Measurements from ENCODE around the gene AVPI1.
"Not testable (repeated sequence)": the region's sequence is repeated elsewhere in the genome, so short reads cannot be mapped to it uniquely, and the experiment has no call there.

Gene AVPI1

GRCh38 chr10:97659589-97659988, 27.5 kb downstream of the AVPI1 start:
- DNase-seq (ENCODE audit: low spot score in 2 of 2) (no peak), ATAC-seq (replicated peaks; ENCODE audit: extremely low read depth, poor library complexity, severe bottlenecking) (no peak)
- H3K4me3 Mint-ChIP-seq: no peak overlapping the region
- no peak overlapping the region for H3K27ac Mint-ChIP-seq (ENCODE audit: low read depth)
- H3K27me3 Mint-ChIP-seq: no peaks in the 10 kb centered on the region
- no peaks in the 10 kb centered on the region for H3K4me1 Mint-ChIP-seq
- peaks cover 53% of the 10 kb centered on the region for H3K36me3 Mint-ChIP-seq (ENCODE audit: insufficient read depth)
- no peaks in the 10 kb centered on the region for H3K9me3 Mint-ChIP-seq

DNA sequence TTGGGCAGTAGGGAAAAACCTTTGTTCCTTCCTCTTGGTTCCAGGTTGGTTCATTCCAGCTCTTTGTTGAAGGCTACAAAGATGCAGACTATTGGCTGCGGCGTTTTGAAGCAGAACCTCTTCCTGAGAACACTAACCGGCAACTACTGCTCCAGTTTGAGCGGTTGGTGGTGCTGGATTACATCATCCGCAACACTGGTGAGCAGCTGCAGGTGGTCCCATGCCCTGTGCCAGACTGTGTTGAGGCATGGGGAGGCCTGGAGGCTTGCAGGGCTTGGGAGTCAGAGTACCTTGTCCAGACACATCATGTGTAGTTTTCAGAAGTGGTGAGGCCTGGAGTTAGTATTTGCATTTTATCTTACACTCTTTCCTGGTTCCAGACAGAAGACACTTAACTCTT, 30.3 kb downstream of the AVPI1 start:
- no peak overlapping the region for H3K27ac Mint-ChIP-seq (ENCODE audit: low read depth)
- peaks cover 56% of the 10 kb centered on the region for H3K36me3 Mint-ChIP-seq (ENCODE audit: insufficient read depth)
- ATAC-seq (replicated peaks; ENCODE audit: extremely low read depth, poor library complexity, severe bottlenecking): no peak

GRCh38 chr10:97651773-97652172, 35.3 kb downstream of the AVPI1 start:
- Mint-ChIP-seq H3K9me3 (no peaks in the 10 kb centered on the region), H3K27me3 (no peaks in the 10 kb centered on the region), H3K4me3 (no peak overlapping the region), H3K36me3 (ENCODE audit: insufficient read depth) (peaks cover 34% of the 10 kb centered on the region), H3K27ac (ENCODE audit: low read depth) (no peak overlapping the region), H3K4me1 (peaks cover 24% of the 10 kb centered on the region)
- DNase-seq (ENCODE audit: low spot score in 2 of 2) (no peak), ATAC-seq (replicated peaks; ENCODE audit: extremely low read depth, poor library complexity, severe bottlenecking) (no peak)

More for the DNA sequence above, 30.3 kb downstream of the AVPI1 start:
- H3K27me3 Mint-ChIP-seq: no peaks in the 10 kb centered on the region
- H3K9me3 Mint-ChIP-seq: no peaks in the 10 kb centered on the region
- DNase-seq (ENCODE audit: low spot score in 2 of 2): no peak
- no peak overlapping the region for H3K4me3 Mint-ChIP-seq
- peaks cover 8% of the 10 kb centered on the region for H3K4me1 Mint-ChIP-seq

- H3K4me3 Mint-ChIP-seq: no peak overlapping the region
- DNase-seq (ENCODE audit: low spot score in 2 of 2): no peak
- H3K36me3 Mint-ChIP-seq (ENCODE audit: insufficient read depth): peaks cover 28% of the 10 kb centered on the region
Measured at GRCh38 chr10:97650726-97651125, 36.3 kb downstream of the AVPI1 start.

DNA sequence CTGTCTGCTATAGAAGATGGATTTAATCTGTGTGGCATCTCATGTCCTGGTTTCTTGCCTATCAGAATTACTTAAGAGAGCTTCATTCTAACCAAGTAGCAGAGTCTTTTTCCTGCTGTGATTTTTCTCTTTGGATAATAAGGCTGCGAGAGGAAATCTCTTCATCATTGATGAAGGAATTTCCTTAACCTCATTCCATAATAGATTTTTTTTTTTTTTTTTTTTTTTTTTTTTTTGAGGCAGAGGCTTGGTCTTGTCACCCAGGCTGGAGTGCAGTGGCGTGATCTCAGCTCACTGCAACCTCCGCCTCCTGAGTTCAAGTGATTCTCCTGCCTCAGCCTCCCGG, 37.7 kb downstream of the AVPI1 start:
- ATAC-seq (replicated peaks; ENCODE audit: extremely low read depth, poor library complexity, severe bottlenecking): peak; percentile 21
- Mint-ChIP-seq H3K27ac (ENCODE audit: low read depth) (peak overlapping the region; percentile 84), H3K36me3 (ENCODE audit: insufficient read depth) (peaks cover 26% of the 10 kb centered on the region), H3K4me1 (peaks cover 24% of the 10 kb centered on the region), H3K4me3 (peak overlapping the region; percentile 62)
- not testable (repeated sequence) for DNase-seq (ENCODE audit: low spot score in 2 of 2); H3K9me3 Mint-ChIP-seq; H3K27me3 Mint-ChIP-seq

More at GRCh38 chr10:97650726-97651125, 36.3 kb downstream of the AVPI1 start:
- H3K9me3 Mint-ChIP-seq: no peaks in the 10 kb centered on the region
- no peaks in the 10 kb centered on the region for H3K27me3 Mint-ChIP-seq
- H3K27ac Mint-ChIP-seq (ENCODE audit: low read depth): no peak overlapping the region
- H3K4me1 Mint-ChIP-seq: peaks cover 24% of the 10 kb centered on the region
- no peak for ATAC-seq (replicated peaks; ENCODE audit: extremely low read depth, poor library complexity, severe bottlenecking)

DNA sequence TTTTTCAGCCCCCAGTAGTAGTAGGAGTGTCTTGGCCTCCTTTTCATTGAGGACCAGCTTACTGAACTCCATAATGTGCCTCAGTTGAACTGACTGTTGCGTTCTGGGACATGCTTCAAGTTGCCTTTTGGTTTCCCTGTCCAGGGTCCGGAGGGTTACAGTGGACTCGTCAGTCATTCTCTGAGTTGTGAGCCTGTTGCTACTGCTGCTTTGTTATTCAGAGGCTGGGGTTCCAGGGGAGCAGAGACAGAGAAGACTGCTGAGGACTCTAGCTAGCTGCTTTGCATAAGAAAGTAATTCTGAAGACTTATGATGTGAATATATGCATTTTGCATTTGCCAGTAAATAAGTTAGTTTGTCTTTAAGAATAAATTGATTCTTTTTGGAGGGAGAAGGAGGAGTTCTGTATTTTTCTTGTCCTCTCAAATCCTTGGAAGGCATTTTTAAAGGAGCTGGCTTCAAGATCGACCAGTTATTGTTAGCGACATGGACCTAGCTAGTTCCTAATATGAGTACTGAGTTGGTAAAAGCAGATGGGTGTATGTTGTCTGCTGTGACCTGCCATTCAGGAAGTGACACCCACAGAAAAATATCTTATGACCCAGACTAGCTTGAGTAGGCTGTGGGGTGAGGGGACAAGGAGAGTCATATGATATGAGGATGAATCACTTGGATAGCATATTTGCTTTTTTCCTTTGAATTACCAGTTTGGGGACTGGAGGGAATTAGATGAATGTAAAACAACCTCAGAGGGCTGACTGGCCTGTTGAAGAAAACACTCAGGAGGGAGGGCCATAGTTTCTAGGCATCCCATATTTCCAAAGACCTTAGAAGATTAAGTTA, 38.3 kb downstream of the AVPI1 start:
- peaks cover 24% of the 10 kb centered on the region for H3K4me1 Mint-ChIP-seq
- DNase-seq (ENCODE audit: low spot score in 2 of 2): peak in 1 of 2 donors; percentile 42
- peak overlapping the region; percentile 84 for H3K27ac Mint-ChIP-seq (ENCODE audit: low read depth)
- H3K27me3 Mint-ChIP-seq: no peaks in the 10 kb centered on the region
- H3K4me3 Mint-ChIP-seq: peak overlapping the region; percentile 62
- H3K36me3 Mint-ChIP-seq (ENCODE audit: insufficient read depth): peaks cover 22% of the 10 kb centered on the region
- ATAC-seq (replicated peaks; ENCODE audit: extremely low read depth, poor library complexity, severe bottlenecking): peak; percentile 100
- H3K9me3 Mint-ChIP-seq: no peaks in the 10 kb centered on the region

GRCh38 chr10:97647556-97647955, 39.5 kb downstream of the AVPI1 start:
- H3K27me3 Mint-ChIP-seq: no peaks in the 10 kb centered on the region
- H3K4me1 Mint-ChIP-seq: peaks cover 26% of the 10 kb centered on the region
- H3K4me3 Mint-ChIP-seq: no peak overlapping the region
- no peak for ATAC-seq (replicated peaks; ENCODE audit: extremely low read depth, poor library complexity, severe bottlenecking)
- peaks cover 12% of the 10 kb centered on the region for H3K36me3 Mint-ChIP-seq (ENCODE audit: insufficient read depth)
- no peak for DNase-seq (ENCODE audit: low spot score in 2 of 2)
- peak overlapping the region; percentile 84 for H3K27ac Mint-ChIP-seq (ENCODE audit: low read depth)
- H3K9me3 Mint-ChIP-seq: no peaks in the 10 kb centered on the region

GRCh38 chr10:97644936-97645335, 42.1 kb downstream of the AVPI1 start:
- DNase-seq (ENCODE audit: low spot score in 2 of 2) (no peak), ATAC-seq (replicated peaks; ENCODE audit: extremely low read depth, poor library complexity, severe bottlenecking) (no peak)
- Mint-ChIP-seq H3K27ac (ENCODE audit: low read depth) (no peak overlapping the region), H3K27me3 (no peaks in the 10 kb centered on the region), H3K4me3 (no peak overlapping the region), H3K9me3 (no peaks in the 10 kb centered on the region), H3K36me3 (ENCODE audit: insufficient read depth) (peaks cover 11% of the 10 kb centered on the region), H3K4me1 (peaks cover 39% of the 10 kb centered on the region)

GRCh38 chr10:97643441-97643985, 43.5 kb downstream of the AVPI1 start:
- ATAC-seq (replicated peaks; ENCODE audit: extremely low read depth, poor library complexity, severe bottlenecking) (no peak), DNase-seq (ENCODE audit: low spot score in 2 of 2) (no peak)
- no peaks in the 10 kb centered on the region for H3K9me3 Mint-ChIP-seq
- peaks cover 32% of the 10 kb centered on the region for H3K4me1 Mint-ChIP-seq
- peaks cover 11% of the 10 kb centered on the region for H3K36me3 Mint-ChIP-seq (ENCODE audit: insufficient read depth)
- no peaks in the 10 kb centered on the region for H3K27me3 Mint-ChIP-seq
- H3K27ac Mint-ChIP-seq (ENCODE audit: low read depth): no peak overlapping the region
- H3K4me3 Mint-ChIP-seq: peak overlapping the region; percentile 74

- not testable (repeated sequence) for DNase-seq (ENCODE audit: low spot score in 2 of 2); H3K27me3 Mint-ChIP-seq; ATAC-seq (replicated peaks; ENCODE audit: extremely low read depth, poor library complexity, severe bottlenecking); H3K9me3 Mint-ChIP-seq
- H3K4me1 Mint-ChIP-seq: peaks cover 27% of the 10 kb centered on the region
- peak overlapping the region; percentile 74 for H3K4me3 Mint-ChIP-seq
- H3K27ac Mint-ChIP-seq (ENCODE audit: low read depth): peak overlapping the region; percentile 41
- H3K36me3 Mint-ChIP-seq (ENCODE audit: insufficient read depth): peaks cover 11% of the 10 kb centered on the region
Measured at GRCh38 chr10:97642471-97643159, 44.4 kb downstream of the AVPI1 start.

DNA sequence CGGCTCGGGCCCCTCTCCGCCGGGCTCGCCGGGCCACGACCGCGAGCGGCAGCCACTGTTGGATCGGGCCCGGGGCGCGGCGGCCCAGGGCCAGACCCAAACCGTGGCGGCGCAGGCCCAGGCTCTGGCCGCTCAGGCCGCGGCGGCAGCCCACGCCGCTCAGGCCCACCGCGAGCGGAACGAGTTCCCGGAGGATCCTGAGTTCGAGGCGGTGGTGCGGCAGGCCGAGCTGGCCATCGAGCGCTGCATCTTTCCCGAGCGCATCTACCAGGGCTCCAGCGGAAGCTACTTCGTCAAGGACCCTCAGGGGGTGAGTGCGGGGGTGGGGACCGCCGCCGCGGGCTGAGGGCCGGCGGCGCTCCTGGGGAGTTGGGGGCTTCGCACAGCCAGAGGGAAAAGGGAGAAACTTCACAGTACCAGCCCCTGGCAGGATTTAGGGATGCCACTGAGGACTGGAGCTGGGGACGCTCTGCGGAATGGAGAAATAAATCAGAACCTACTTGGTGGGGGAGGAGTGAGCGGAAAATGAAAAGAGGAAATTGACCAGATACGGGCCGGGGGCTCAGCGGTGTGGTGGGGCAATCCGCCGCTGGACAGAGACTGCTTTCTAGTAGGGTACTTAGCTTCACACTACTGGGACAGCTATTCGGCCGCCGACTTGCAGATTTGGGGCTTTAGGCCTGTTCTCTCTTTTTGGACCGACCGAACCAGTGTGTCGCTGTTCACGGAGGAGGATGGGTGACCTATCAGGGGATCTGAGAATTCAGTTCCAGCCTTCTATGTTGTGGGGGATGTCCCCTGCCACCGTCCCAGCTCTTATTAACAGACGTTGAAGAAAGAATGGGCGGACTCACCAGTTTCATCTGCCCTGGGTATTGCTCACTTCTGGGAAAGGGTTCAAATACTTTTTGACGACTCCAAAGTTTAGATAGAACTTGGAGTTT, 45.9 kb downstream of the AVPI1 start:
- Mint-ChIP-seq H3K27ac (ENCODE audit: low read depth) (peak overlapping the region; percentile 75), H3K36me3 (ENCODE audit: insufficient read depth) (peaks cover 8% of the 10 kb centered on the region), H3K4me3 (peak overlapping the region; percentile 74), H3K9me3 (no peaks in the 10 kb centered on the region), H3K27me3 (no peaks in the 10 kb centered on the region), H3K4me1 (peaks cover 23% of the 10 kb centered on the region)
- DNase-seq (ENCODE audit: low spot score in 2 of 2) (no peak), ATAC-seq (replicated peaks; ENCODE audit: extremely low read depth, poor library complexity, severe bottlenecking) (peak; percentile 5)
